Progenitor cell of endocrine pancreas (in vitro differentiated cells): ENCODE data around the gene SLC4A7. TPM values are rescaled to one million over a fixed set of nuclear protein-coding genes. Genes with fewer than 3 reads are reported as not detected.
A peak's percentile ranks its signal among the peaks of the same experiment; 100 is the strongest.

Source experiments
- DNase-seq: peaks from one replicate; pipeline ENCODE4 v3.0.0; 2021; ENCODE audit warnings: low spot score; ENCODE audit not compliant: unreplicated experiment
- H3K27ac Mint-ChIP-seq: 2 replicates; pipeline ENCODE4 v1.8.0; 2021; ENCODE audit warnings: mild to moderate bottlenecking, moderate library complexity, mixed read lengths
- H3K27me3 Mint-ChIP-seq: 2 replicates; pipeline ENCODE4 v1.8.0; 2021; ENCODE audit warnings: mixed read lengths
- H3K36me3 Mint-ChIP-seq: 2 replicates; pipeline ENCODE4 v1.8.0; 2022; ENCODE audit warnings: mixed read lengths; ENCODE audit not compliant: insufficient read depth
- H3K4me1 Mint-ChIP-seq: 2 replicates; pipeline ENCODE4 v1.8.0; 2021; ENCODE audit warnings: low read depth, mixed read lengths
- H3K4me3 Mint-ChIP-seq: 2 replicates; pipeline ENCODE4 v1.8.0; 2021; ENCODE audit warnings: low read depth, mild to moderate bottlenecking, moderate library complexity, mixed read lengths
- H3K9me3 Mint-ChIP-seq: 2 replicates; pipeline ENCODE4 v1.8.0; 2021; ENCODE audit warnings: low read depth, mixed read lengths
- CTCF ChIP-seq: fragments of 200-600 bp; sonication (generic); IDR thresholded peaks from one replicate; pipeline ENCODE4 v1.5.0; 2021; ENCODE audit warnings: antibody characterized with exemption, mild to moderate bottlenecking; ENCODE audit not compliant: unreplicated experiment
- total RNA-seq: library from RNA; stranded (reverse); gene quantifications from 2 replicates; pipeline ENCODE4 v1.2.1, GENCODE V29; 2021

Gene SLC4A7
- total RNA-seq, 1 donor from 2014 or later: 69.7 TPM

GRCh38 chr3:27526614-27527315, 42.6 kb upstream of the SLC4A7 start:
- no peaks in the 10 kb centered on the region for H3K9me3 Mint-ChIP-seq
- no peak for DNase-seq
- H3K4me1 Mint-ChIP-seq: peaks cover 5% of the 10 kb centered on the region

GRCh38 chr3:27521872-27522265, 37.7 kb upstream of the SLC4A7 start:
- Mint-ChIP-seq H3K36me3 (no peaks in the 10 kb centered on the region), H3K27me3 (no peaks in the 10 kb centered on the region), H3K27ac (no peak overlapping the region), H3K9me3 (peaks cover 3% of the 10 kb centered on the region), H3K4me1 (no peaks in the 10 kb centered on the region), H3K4me3 (no peak overlapping the region)
- DNase-seq: no peak
- TF ChIP-seq CTCF: no peak

More at GRCh38 chr3:27526614-27527315, 42.6 kb upstream of the SLC4A7 start:
- Mint-ChIP-seq H3K27me3 (no peaks in the 10 kb centered on the region), H3K27ac (peak overlapping the region; percentile 52), H3K36me3 (no peaks in the 10 kb centered on the region), H3K4me3 (no peak overlapping the region)
- TF ChIP-seq CTCF: no peak

- Mint-ChIP-seq H3K4me3 (no peak overlapping the region), H3K36me3 (no peaks in the 10 kb centered on the region), H3K9me3 (peaks cover 3% of the 10 kb centered on the region), H3K4me1 (no peaks in the 10 kb centered on the region), H3K27me3 (no peaks in the 10 kb centered on the region), H3K27ac (no peak overlapping the region)
- DNase-seq: no peak
- TF ChIP-seq CTCF: no peak
Observed at GRCh38 chr3:27521179-27521871, 37.1 kb upstream of the SLC4A7 start.

GRCh38 chr3:27511724-27512422, 27.7 kb upstream of the SLC4A7 start:
- TF ChIP-seq CTCF: no peak
- Mint-ChIP-seq H3K4me1 (peaks cover 9% of the 10 kb centered on the region), H3K27me3 (no peaks in the 10 kb centered on the region), H3K36me3 (no peaks in the 10 kb centered on the region), H3K4me3 (no peak overlapping the region), H3K9me3 (no peaks in the 10 kb centered on the region), H3K27ac (no peak overlapping the region)
- no peak for DNase-seq

- DNase-seq: no peak
- no peaks in the 10 kb centered on the region for H3K36me3 Mint-ChIP-seq
- TF ChIP-seq CTCF: no peak
- peaks cover 3% of the 10 kb centered on the region for H3K27me3 Mint-ChIP-seq
- no peak overlapping the region for H3K27ac Mint-ChIP-seq
- no peaks in the 10 kb centered on the region for H3K9me3 Mint-ChIP-seq
- H3K4me3 Mint-ChIP-seq: no peak overlapping the region
- peaks cover 9% of the 10 kb centered on the region for H3K4me1 Mint-ChIP-seq
Observed at GRCh38 chr3:27509376-27509775, 25.2 kb upstream of the SLC4A7 start.
